ENCODE results near the gene HID1. TPM values are rescaled to one million over a fixed set of nuclear protein-coding genes. Genes with fewer than 3 reads are reported as not detected.

The HID1 gene
- total and polyA plus RNA-seq, 9 of the 15 experiments (the other 6 are each of a cell fraction or from before 2014, with no cell fraction given) = 0.14 to 2.1 (median 0.54) TPM; not detected in 2

DNA sequence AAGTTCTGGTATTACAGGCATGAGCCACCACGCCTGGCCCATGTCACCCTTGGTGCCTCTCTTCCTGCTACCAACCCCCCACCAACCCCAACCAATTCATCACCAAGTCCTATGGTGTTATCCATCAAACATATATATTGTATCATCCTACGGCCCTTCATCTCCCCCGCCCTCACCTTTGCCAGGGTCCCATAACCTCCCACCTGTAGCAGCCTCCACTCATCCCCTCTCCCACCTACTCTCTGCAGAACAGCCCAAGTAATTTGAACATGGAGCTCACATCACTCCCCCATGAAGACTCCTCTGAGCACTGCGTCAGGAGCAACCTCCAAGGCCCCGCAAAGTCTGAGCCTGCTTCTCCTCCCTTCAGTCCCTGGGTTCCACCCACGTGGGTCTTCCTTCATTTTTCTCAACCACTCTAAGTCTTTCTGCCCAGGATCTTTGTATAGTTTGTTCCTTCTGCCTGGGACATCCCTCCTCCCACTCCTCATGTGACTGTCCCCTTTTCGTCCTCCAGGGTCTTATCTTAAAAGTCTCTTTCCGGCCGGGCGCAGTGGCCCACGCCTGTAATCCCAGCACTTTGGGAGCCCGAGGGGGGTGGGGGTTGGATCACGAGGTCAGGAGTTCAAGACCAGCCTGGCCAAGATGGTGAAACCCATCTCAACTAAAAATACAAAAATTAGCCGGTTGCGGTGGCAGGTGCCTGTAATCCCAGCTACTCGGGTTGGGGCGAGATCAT lies 7.0 kb upstream of the HID1 start (continued):
- TF ChIP-seq, protein P1, sequence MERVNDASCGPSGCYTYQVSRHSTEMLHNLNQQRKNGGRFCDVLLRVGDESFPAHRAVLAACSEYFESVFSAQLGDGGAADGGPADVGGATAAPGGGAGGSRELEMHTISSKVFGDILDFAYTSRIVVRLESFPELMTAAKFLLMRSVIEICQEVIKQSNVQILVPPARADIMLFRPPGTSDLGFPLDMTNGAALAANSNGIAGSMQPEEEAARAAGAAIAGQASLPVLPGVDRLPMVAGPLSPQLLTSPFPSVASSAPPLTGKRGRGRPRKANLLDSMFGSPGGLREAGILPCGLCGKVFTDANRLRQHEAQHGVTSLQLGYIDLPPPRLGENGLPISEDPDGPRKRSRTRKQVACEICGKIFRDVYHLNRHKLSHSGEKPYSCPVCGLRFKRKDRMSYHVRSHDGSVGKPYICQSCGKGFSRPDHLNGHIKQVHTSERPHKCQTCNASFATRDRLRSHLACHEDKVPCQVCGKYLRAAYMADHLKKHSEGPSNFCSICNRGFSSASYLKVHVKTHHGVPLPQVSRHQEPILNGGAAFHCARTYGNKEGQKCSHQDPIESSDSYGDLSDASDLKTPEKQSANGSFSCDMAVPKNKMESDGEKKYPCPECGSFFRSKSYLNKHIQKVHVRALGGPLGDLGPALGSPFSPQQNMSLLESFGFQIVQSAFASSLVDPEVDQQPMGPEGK (CRISPR knock-in tag; IDR thresholded peaks at IDR 0.05; ENCODE audit: borderline replicate concordance) = no peak
- no peak for TF ChIP-seq DACH1 (IDR thresholded peaks at IDR 0.05; ENCODE audit: partially characterized antibody)
- TF ChIP-seq EGR1 (conservative IDR thresholded peaks at IDR 0.05) = peak; percentile 91
- no peak for TF ChIP-seq RFX7 (CRISPR knock-in tag; IDR thresholded peaks at IDR 0.05)
- TF ChIP-seq, protein P2, sequence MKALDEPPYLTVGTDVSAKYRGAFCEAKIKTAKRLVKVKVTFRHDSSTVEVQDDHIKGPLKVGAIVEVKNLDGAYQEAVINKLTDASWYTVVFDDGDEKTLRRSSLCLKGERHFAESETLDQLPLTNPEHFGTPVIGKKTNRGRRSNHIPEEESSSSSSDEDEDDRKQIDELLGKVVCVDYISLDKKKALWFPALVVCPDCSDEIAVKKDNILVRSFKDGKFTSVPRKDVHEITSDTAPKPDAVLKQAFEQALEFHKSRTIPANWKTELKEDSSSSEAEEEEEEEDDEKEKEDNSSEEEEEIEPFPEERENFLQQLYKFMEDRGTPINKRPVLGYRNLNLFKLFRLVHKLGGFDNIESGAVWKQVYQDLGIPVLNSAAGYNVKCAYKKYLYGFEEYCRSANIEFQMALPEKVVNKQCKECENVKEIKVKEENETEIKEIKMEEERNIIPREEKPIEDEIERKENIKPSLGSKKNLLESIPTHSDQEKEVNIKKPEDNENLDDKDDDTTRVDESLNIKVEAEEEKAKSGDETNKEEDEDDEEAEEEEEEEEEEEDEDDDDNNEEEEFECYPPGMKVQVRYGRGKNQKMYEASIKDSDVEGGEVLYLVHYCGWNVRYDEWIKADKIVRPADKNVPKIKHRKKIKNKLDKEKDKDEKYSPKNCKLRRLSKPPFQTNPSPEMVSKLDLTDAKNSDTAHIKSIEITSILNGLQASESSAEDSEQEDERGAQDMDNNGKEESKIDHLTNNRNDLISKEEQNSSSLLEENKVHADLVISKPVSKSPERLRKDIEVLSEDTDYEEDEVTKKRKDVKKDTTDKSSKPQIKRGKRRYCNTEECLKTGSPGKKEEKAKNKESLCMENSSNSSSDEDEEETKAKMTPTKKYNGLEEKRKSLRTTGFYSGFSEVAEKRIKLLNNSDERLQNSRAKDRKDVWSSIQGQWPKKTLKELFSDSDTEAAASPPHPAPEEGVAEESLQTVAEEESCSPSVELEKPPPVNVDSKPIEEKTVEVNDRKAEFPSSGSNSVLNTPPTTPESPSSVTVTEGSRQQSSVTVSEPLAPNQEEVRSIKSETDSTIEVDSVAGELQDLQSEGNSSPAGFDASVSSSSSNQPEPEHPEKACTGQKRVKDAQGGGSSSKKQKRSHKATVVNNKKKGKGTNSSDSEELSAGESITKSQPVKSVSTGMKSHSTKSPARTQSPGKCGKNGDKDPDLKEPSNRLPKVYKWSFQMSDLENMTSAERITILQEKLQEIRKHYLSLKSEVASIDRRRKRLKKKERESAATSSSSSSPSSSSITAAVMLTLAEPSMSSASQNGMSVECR (CRISPR knock-in tag; IDR thresholded peaks at IDR 0.05) = no peak
- TF ChIP-seq TEAD1 (CRISPR knock-in tag; IDR thresholded peaks at IDR 0.05) = no peak
- peak; percentile 31; the same call in 1 of the 2 replicates for TF ChIP-seq BHLHE40 (IDR thresholded peaks at IDR 0.05; ENCODE audit: low read length)
- no peak for TF ChIP-seq ATF1 (CRISPR knock-in tag; IDR thresholded peaks at IDR 0.05)
- no peak for TF ChIP-seq ATF1 (tag; IDR thresholded peaks at IDR 0.05)
- no peak for TF ChIP-seq ZNF224 (CRISPR knock-in tag; IDR thresholded peaks at IDR 0.05)
- TF ChIP-seq HDAC2 (IDR thresholded peaks at IDR 0.05) = 0 out of 2 replicates have a peak, but pooled peaks have one; percentile 48
- peak; percentile 94 for TF ChIP-seq ADNP (tag; IDR thresholded peaks at IDR 0.05)
- TF ChIP-seq ZNF133 (CRISPR knock-in tag; IDR thresholded peaks at IDR 0.05) = no peak
- TF ChIP-seq NBN (IDR thresholded peaks at IDR 0.05; ENCODE audit: low read depth) = no peak
- peak; percentile 72 for TF ChIP-seq ARID1B (IDR thresholded peaks at IDR 0.05)
- TF ChIP-seq ELF1 (tag; IDR thresholded peaks at IDR 0.05) = no peak
- TF ChIP-seq, protein P3, sequence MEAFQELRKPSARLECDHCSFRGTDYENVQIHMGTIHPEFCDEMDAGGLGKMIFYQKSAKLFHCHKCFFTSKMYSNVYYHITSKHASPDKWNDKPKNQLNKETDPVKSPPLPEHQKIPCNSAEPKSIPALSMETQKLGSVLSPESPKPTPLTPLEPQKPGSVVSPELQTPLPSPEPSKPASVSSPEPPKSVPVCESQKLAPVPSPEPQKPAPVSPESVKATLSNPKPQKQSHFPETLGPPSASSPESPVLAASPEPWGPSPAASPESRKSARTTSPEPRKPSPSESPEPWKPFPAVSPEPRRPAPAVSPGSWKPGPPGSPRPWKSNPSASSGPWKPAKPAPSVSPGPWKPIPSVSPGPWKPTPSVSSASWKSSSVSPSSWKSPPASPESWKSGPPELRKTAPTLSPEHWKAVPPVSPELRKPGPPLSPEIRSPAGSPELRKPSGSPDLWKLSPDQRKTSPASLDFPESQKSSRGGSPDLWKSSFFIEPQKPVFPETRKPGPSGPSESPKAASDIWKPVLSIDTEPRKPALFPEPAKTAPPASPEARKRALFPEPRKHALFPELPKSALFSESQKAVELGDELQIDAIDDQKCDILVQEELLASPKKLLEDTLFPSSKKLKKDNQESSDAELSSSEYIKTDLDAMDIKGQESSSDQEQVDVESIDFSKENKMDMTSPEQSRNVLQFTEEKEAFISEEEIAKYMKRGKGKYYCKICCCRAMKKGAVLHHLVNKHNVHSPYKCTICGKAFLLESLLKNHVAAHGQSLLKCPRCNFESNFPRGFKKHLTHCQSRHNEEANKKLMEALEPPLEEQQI (IDR thresholded peaks at IDR 0.05) = no peak
- TF ChIP-seq SOX6 (IDR thresholded peaks at IDR 0.05) = no peak; the same call in 1 of the 2 replicates
